Articular chondrocyte of knee joint (primary cell): Measurements from ENCODE around the gene TPK1. TPM values are rescaled to one million over a fixed set of nuclear protein-coding genes. Genes with fewer than 3 reads are reported as not detected.

Experiments used
- small RNA-seq: library from RNA; depleted of rRNA; stranded (forward); fragments of <200 nt; gene quantifications from one replicate; pipeline ENCODE3, GENCODE V24; 2012
- total RNA-seq: library from RNA; depleted of rRNA; stranded (reverse); fragments of >200 nt; gene quantifications from 2 replicates; pipeline ENCODE4 v1.2.3, GENCODE V29; 2012

TPK1 gene
- total RNA-seq = 11.0 and 11.6 TPM in 2 replicates

GRCh38 chr7:144835652-144836544 is at the start of gene TPK1:
Gene TPK1, minus strand, starts transcription at chr7:144836053. Its CDS starts 451 bp downstream, at chr7:144835602.

GRCh38 chr7:144403649-144404061 is 432.2 kb downstream of the TPK1 start, which contains the start of gene NOBOX:
Gene NOBOX, minus strand, starts transcription at chr7:144403693.

Small RNA genes within 50 kb of the gene (small RNA-seq; reads per million reads assigned to genes)
- not detected for gene RNU6ATAC40P
